ENCODE results near the gene DNAH2.

The DNAH2 gene

GRCh38 chr17:7825206-7825990, 107.9 kb downstream of the DNAH2 start:
- DNase-seq = no peak

GRCh38 chr17:7830616-7831015, 113.1 kb downstream of the DNAH2 start:
- no peak for DNase-seq

- DNase-seq = no peak
Measured at GRCh38 chr17:7831233-7831632, 113.7 kb downstream of the DNAH2 start.

GRCh38 chr17:7832431-7832830, 114.9 kb downstream of the DNAH2 start:
- no peak for DNase-seq

- no peak for DNase-seq
Measured at GRCh38 chr17:7833011-7833794, 115.7 kb downstream of the DNAH2 start.

GRCh38 chr17:7833795-7834541, 116.4 kb downstream of the DNAH2 start, which contains the start of gene KDM6B:
Gene KDM6B, plus strand, starts transcription at chr17:7834217. Its CDS starts 11,338 bp downstream, at chr17:7845555.
- peak; percentile 82 for DNase-seq

- DNase-seq = peak; percentile 42
Measured at GRCh38 chr17:7834542-7834956, 117.0 kb downstream of the DNAH2 start.

GRCh38 chr17:7834957-7835813, 117.6 kb downstream of the DNAH2 start:
- peak; percentile 82 for DNase-seq

GRCh38 chr17:7835814-7836595, 118.5 kb downstream of the DNAH2 start:
- DNase-seq = no peak

- DNase-seq = peak; percentile 41
Measured at GRCh38 chr17:7836596-7837407, 119.3 kb downstream of the DNAH2 start.

GRCh38 chr17:7837408-7838088, 120.0 kb downstream of the DNAH2 start:
- DNase-seq = no peak

GRCh38 chr17:7838090-7839075, 120.8 kb downstream of the DNAH2 start:
- no peak for DNase-seq

GRCh38 chr17:7839190-7839875, 121.8 kb downstream of the DNAH2 start:
- DNase-seq = no peak

- DNase-seq = no peak
Measured at GRCh38 chr17:7839876-7840261, 122.3 kb downstream of the DNAH2 start.

- no peak for DNase-seq
Measured at GRCh38 chr17:7840441-7840840, 122.9 kb downstream of the DNAH2 start.

- no peak for DNase-seq
Measured at GRCh38 chr17:7840875-7841274, 123.3 kb downstream of the DNAH2 start.

GRCh38 chr17:7841396-7841914, 123.9 kb downstream of the DNAH2 start:
- DNase-seq = peak; percentile 89

- peak; percentile 85 for DNase-seq
Measured at GRCh38 chr17:7841915-7842379, 124.4 kb downstream of the DNAH2 start.
